H1 (cell line): ENCODE results near the gene CD160.

Experiments used
- NRF1 ChIP-seq: IDR thresholded peaks from 2 replicates; pipeline ENCODE4 v1.6.1; 2011; ENCODE audit warnings: mild to moderate bottlenecking, low read depth, low read length, improper control_type of control experiment
- POLR2A ChIP-seq, 2 experiments: IDR thresholded peaks; 1 replicate in 1 of 2; 2 replicates in 1 of 2; pipeline ENCODE4 v1.6.1; 2011; ENCODE audit warnings: low read depth in 2 of 2, low read length in 2 of 2, mild to moderate bottlenecking in 2 of 2; ENCODE audit errors: control extremely low read depth in 1 of 2
- RAD21 ChIP-seq, 2 experiments: IDR thresholded peaks in 1 of 2; conservative IDR thresholded peaks in 1 of 2; 2 replicates each; pipeline ENCODE4 v1.6.1; 2011; ENCODE audit warnings: low read depth in 2 of 2, low read length in 2 of 2, improper control_type of control experiment in 1 of 2, inconsistent platforms in 1 of 2, mild to moderate bottlenecking in 1 of 2, moderate library complexity in 1 of 2
- SIN3A ChIP-seq, 2 experiments: IDR thresholded peaks in 1 of 2; conservative IDR thresholded peaks in 1 of 2; 2 replicates each; pipeline ENCODE4 v1.6.1; 2011 to 2012; ENCODE audit warnings: low read length in 2 of 2, improper control_type of control experiment in 1 of 2, low read depth in 1 of 2, mild to moderate bottlenecking in 1 of 2
- TF ChIP-seq, protein P1 (sequence below), 3 experiments: IDR thresholded peaks; 1 replicate in 2 of 3; 2 replicates in 1 of 3; pipeline versions ENCODE4 v1.5.1 to v1.6.1; 2011; ENCODE audit warnings: low read length in 3 of 3, mild to moderate bottlenecking in 3 of 3, inconsistent platforms in 2 of 3, low read depth in 1 of 3, moderate library complexity in 1 of 3; ENCODE audit not compliant: insufficient read depth in 1 of 3; ENCODE audit errors: control extremely low read depth in 1 of 3

DNA sequence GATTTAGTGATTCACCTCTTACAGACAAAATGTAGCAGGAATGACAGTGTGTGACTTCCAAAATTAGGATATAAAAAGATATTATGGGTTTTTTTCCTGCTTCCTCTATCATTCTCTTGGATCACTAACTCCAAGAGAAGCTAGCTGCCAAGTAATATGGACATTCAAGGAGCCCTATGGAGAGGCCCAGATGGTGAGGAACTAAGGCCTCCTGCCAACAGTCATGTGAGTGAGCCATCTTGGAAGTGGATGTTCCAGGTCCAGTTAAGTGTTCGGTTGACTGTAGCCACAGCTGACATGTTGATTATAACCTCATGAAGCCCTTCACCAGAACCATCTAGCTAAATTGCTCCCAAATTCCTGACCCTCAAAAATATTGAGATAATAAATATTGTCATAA is 38.8 kb downstream of the CD160 start:
- no peak for TF ChIP-seq RAD21 (IDR thresholded peaks at IDR 0.05 in 1 of 2, conservative IDR thresholded peaks at IDR 0.05 in 1 of 2; ENCODE audit: low read depth in 2 of 2, low read length in 2 of 2)
- TF ChIP-seq, protein P1, sequence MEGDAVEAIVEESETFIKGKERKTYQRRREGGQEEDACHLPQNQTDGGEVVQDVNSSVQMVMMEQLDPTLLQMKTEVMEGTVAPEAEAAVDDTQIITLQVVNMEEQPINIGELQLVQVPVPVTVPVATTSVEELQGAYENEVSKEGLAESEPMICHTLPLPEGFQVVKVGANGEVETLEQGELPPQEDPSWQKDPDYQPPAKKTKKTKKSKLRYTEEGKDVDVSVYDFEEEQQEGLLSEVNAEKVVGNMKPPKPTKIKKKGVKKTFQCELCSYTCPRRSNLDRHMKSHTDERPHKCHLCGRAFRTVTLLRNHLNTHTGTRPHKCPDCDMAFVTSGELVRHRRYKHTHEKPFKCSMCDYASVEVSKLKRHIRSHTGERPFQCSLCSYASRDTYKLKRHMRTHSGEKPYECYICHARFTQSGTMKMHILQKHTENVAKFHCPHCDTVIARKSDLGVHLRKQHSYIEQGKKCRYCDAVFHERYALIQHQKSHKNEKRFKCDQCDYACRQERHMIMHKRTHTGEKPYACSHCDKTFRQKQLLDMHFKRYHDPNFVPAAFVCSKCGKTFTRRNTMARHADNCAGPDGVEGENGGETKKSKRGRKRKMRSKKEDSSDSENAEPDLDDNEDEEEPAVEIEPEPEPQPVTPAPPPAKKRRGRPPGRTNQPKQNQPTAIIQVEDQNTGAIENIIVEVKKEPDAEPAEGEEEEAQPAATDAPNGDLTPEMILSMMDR (IDR thresholded peaks at IDR 0.05; ENCODE audit: control extremely low read depth in 1 of 3, insufficient read depth in 1 of 3, low read depth in 1 of 3, low read length in 3 of 3), result no peak
- TF ChIP-seq NRF1, result no peak
- no peak for TF ChIP-seq POLR2A (IDR thresholded peaks at IDR 0.05; ENCODE audit: control extremely low read depth in 1 of 2, low read depth in 2 of 2, low read length in 2 of 2)
- no peak for TF ChIP-seq SIN3A (conservative IDR thresholded peaks at IDR 0.05 in 1 of 2, IDR thresholded peaks at IDR 0.05 in 1 of 2; ENCODE audit: low read depth in 1 of 2, low read length in 2 of 2)
